ENCODE results near the gene DNM3.
A peak's percentile ranks its signal among the peaks of the same experiment; 100 is the strongest.

Gene DNM3

GRCh38 chr1:172328266-172328665, 487.0 kb downstream of the DNM3 start:
- DNase-seq (ENCODE audit: low read depth): no peak

- DNase-seq (ENCODE audit: low read depth): no peak
Observed at GRCh38 chr1:172332230-172332629, 490.9 kb downstream of the DNM3 start.

- DNase-seq (ENCODE audit: low read depth): no peak
Observed at GRCh38 chr1:172335377-172335776, 494.1 kb downstream of the DNM3 start.

GRCh38 chr1:172338295-172338735, 497.0 kb downstream of the DNM3 start:
- DNase-seq (ENCODE audit: low read depth): no peak

- no peak for DNase-seq (ENCODE audit: low read depth)
Observed at GRCh38 chr1:172339842-172340241, 498.5 kb downstream of the DNM3 start.

GRCh38 chr1:172340520-172340919, 499.2 kb downstream of the DNM3 start:
- DNase-seq (ENCODE audit: low read depth): no peak

GRCh38 chr1:172341697-172342096, 500.4 kb downstream of the DNM3 start:
- no peak for DNase-seq (ENCODE audit: low read depth)

GRCh38 chr1:172342584-172343239, 501.4 kb downstream of the DNM3 start:
- no peak for DNase-seq (ENCODE audit: low read depth)

GRCh38 chr1:172343240-172344160, 502.2 kb downstream of the DNM3 start:
- DNase-seq (ENCODE audit: low read depth): peak; percentile 68

- no peak for DNase-seq (ENCODE audit: low read depth)
Observed at GRCh38 chr1:172344444-172344843, 503.1 kb downstream of the DNM3 start.

GRCh38 chr1:172345077-172345476, 503.8 kb downstream of the DNM3 start:
- no peak for DNase-seq (ENCODE audit: low read depth)

- DNase-seq (ENCODE audit: low read depth): no peak
Observed at GRCh38 chr1:172347416-172347815, 506.1 kb downstream of the DNM3 start.

- no peak for DNase-seq (ENCODE audit: low read depth)
Observed at GRCh38 chr1:172350856-172351255, 509.6 kb downstream of the DNM3 start.

GRCh38 chr1:172351346-172351745, 510.0 kb downstream of the DNM3 start:
- DNase-seq (ENCODE audit: low read depth): no peak

GRCh38 chr1:172351754-172352161, 510.5 kb downstream of the DNM3 start:
- DNase-seq (ENCODE audit: low read depth): no peak

- DNase-seq (ENCODE audit: low read depth): no peak
Observed at GRCh38 chr1:172352435-172352834, 511.1 kb downstream of the DNM3 start.

GRCh38 chr1:172354291-172355274, 513.3 kb downstream of the DNM3 start:
- no peak for DNase-seq (ENCODE audit: low read depth)

GRCh38 chr1:172356620-172357019, 515.3 kb downstream of the DNM3 start:
- no peak for DNase-seq (ENCODE audit: low read depth)

GRCh38 chr1:172357753-172358385, 516.6 kb downstream of the DNM3 start:
- DNase-seq (ENCODE audit: low read depth): no peak

- DNase-seq (ENCODE audit: low read depth): no peak
Observed at GRCh38 chr1:172359491-172359999, 518.2 kb downstream of the DNM3 start.

GRCh38 chr1:172360511-172360910, 519.2 kb downstream of the DNM3 start:
- DNase-seq (ENCODE audit: low read depth): no peak
